SKM-1 (cell line): Measurements from ENCODE around the gene GPC5.

Experiments
- DNase-seq: peaks from one replicate; lab custom pipeline; 2025; ENCODE audit not compliant: unreplicated experiment; lab: John Stamatoyannopoulos, UW

GPC5 gene

DNA sequence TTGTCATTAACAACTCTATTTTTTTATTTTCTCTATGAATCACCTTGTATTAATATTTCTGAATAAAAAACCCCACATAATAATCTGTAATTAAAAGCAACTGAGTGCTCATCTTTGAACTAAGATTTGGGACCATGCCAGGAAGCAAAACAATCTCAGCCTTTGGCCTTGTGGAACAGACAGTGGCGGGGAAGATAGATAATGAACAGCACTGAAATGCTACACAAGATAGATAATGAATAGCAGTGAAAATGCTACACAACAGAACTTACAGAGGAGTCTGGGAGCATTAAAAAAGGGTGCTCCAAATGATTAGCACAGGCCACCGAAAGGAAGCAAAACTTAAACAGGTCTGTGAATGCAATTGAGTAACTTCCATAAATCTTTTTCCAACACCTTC, 134.9 kb downstream of the GPC5 start:
- no peak for DNase-seq

DNA sequence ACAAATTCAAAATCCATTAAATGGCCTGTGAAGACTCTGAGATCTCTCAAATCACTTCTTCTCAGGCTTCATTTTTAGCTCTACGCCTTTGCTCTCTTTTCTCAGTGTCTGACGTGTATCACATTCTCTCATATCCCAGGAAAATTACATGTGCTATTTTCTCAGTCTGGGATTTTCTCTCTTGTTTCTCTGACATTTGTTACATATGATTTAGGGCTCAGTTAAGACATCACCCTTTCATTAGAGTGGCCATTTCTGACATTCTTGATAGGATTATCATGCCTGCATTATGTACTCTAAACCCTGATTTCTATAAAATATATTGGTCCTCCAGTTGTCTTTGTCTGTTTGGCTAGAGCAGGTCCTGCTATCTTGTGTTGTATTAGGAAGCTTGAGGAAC, 136.6 kb downstream of the GPC5 start:
- no peak for DNase-seq

- DNase-seq: no peak
Observed at GRCh38 chr13:91537376-91537775, 139.0 kb downstream of the GPC5 start.

DNA sequence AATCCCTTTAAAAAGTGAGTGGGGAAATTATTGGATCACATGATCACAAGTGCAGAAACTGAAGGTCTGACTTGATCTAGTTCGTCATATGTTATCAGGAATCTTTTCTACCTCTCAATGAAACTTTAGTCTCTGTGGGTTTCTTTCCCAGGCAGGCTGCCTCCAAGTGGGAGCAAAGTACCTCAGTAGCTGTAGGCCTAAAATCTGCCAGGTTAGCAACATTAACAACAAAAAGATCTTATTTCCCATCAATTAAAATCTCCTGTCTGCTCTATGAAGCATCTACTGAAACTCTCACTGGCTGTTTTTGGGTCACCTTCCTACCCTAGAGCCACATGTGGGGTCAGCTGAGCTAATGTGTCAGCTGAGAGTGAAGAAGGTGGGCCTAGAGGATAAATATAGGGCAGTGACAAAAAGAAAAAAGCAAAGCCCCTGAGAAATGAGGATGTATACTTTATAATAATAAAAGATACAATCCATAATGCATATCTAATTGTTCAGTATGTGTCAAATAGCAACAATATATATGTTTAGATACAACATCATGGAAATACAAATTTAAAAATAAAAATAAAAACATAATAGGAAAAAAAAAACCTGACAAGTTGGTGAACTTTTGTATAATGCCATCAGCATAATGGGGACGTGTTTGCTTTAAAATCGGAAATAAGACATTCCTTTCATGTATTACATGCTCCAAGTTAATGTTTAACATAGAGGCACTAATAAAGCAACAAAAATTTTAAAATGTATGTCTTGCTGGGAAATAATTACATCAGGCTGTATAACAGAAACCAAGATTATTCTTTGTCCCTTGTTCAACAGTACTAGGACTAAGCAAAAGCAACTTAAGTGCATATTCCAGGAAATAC, 141.1 kb downstream of the GPC5 start:
- DNase-seq: no peak

DNA sequence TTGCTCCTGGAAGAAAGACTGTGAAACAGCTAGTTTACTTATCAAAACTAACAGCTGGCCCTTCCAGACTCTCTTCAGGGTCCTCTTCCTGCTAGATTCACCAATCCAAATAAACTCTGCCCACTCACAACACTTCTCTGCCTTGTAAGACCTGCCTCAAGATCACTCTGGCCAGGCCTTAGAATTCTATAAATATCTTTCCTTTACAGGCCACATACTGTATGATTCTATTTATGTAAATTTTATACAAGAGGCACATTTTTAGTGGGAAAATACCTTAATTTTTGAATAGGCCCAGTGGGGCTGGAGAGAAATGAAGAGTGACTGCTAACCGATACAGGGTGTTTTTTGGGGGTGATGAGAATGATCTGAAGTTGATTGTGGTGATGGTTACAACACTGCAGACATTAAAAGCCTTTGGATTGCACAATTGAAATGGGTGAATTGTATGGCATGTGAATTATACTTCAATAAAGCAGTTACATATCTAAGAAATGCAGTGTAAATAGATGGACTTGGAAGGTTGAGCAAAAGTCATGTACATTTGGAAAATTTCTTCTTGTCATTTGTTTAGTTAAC, 141.8 kb downstream of the GPC5 start:
- no peak for DNase-seq

- DNase-seq: peak; percentile 1
Observed at GRCh38 chr13:91544723-91545122, 146.3 kb downstream of the GPC5 start.

- DNase-seq: peak; percentile 36
Observed at GRCh38 chr13:91546900-91547299, 148.5 kb downstream of the GPC5 start.

- no peak for DNase-seq
Observed at GRCh38 chr13:91553584-91553983, 155.2 kb downstream of the GPC5 start.

DNA sequence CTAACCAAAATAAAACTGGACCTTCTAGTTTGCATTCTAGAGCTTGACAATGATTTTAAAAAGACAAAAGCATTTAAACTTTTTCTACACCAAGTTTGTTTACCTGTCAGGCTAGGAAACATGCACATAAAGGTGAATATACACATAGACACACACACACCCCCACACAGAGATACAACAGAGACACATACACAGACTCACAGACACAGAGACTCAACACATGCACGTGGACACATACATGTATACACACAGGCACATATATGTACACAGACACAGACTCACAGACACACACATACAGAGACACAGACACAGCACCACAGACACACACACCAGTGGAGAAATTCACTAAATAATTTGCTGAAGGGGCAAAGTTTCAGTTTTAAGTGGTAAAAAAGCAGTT, 155.7 kb downstream of the GPC5 start:
- DNase-seq: no peak

DNA sequence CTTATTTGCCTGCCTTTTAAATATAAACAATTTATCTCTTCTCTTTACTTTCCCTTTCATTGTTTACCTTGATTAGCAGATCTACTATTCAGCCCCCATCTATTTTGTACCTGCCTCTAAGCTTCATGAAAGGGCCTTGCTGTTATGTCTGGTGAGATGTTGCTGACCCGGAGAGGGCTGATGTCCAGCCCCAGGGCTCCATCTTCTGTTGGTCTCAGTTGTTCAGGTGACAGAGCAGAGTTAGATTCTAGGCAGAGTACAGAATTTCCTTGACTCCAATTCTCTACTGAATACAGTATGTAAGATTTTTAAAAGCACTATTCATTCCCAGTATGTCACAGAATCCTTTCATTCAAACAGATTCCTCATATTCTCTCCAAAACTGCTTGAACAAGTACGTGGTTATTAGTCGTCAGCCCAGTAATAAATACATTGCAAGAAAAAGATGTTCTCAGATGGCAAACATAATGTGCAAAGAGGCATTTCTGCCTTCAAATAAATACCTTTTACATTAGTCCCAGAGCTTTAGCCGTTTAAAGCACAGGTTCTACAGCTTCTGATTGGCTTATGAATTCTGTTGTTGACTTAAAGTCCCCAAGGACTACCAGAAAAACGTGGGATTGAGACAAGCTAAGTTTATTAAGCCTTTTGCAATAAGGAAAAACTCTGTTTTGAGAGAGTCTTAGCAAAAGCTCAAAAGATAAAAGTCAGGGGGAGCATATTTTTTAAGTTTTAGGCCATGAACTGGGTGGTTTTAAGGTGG, 159.1 kb downstream of the GPC5 start:
- no peak for DNase-seq

GRCh38 chr13:91563799-91564198, 165.4 kb downstream of the GPC5 start:
- DNase-seq: no peak

DNA sequence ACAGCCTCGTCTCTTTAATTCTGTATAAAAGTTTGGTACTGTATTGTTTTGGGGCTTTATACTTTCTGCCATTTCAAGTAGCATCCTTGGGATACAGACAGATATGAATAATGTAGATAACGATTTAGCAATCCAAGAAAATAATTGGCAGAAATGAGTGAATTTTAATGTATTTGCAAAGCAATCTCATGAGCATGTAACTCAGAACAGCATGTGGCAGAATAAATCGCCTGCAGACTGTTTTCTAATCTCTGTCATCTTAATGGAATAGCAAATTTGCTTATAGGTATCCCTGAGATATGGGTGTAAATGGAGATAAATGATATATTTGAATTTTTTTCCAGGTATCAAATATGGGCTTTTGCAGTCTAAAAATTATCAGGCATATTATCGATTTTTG, 166.0 kb downstream of the GPC5 start:
- no peak for DNase-seq

DNA sequence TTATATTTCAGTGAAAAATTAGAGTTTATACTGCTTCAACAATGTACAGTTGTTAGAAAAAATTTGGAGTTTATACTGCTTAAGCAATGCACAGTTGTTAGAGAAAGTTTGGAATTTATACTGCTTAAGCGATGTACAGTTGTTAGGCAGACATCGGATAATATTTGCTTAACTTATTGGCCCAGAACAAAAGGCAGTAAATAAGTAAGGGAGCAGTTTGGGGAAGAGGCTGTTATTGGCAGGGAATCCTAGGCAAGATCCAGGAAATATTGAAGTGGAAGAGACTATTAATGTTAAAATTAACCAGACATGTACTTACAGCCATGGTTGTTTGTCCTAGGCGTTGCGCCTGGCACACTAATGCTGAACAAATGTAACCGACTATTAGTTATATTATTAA, 166.9 kb downstream of the GPC5 start:
- DNase-seq: no peak

DNA sequence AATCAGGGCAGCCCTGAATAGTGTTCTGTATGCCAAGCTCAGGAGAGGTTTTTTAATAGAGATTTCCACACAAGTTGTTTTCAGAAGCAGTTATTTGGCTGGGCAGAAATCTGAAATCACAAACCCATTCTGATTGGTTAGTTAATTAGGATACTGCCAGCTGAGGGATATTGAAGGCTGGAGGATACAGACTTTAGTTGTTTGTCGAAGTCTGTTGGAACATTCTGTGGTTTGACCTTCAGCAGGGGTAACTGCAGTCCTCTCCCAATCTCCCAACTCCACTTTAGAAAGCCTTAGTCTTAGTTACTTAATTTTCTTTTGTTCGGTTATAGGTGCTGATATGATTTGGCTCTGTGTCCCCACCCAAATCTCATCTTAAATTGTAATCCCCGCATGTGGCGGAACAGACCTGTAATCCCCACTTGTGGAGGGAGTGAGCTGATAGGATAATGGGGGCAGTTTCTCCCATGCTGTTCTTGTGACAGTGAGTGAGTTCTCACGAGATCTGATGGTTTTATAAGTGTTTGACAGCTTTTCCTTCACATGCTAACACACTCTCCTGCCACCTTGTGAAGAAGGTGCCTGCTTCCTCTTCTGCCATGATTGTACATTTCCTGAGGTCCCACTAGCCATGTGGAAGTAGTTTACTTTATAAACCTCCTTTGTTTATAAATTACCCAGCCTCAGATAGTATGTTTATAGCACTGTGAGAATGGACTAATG, 169.2 kb downstream of the GPC5 start:
- no peak for DNase-seq

- no peak for DNase-seq
Observed at GRCh38 chr13:91571681-91572080, 173.3 kb downstream of the GPC5 start.

DNA sequence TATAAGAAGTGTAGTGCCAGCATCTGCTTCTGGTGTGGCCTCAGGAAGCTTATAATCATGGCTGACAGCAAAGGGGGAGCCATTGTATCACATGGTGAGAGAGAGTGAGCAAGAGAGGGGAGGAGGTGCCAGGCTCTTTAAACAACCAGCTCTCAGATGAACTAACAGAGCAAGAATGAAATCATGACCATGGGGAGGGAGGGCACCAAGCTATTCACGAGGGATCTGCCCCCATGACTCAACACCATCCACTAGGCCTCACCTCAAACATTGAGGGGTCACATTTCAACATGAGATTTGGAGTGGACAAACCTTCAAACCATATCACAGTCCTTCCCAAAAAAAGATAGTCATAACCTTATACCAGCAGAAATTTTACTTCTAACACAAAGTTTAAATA, 174.0 kb downstream of the GPC5 start:
- DNase-seq: no peak

- no peak for DNase-seq
Observed at GRCh38 chr13:91572944-91573598, 174.7 kb downstream of the GPC5 start.

DNA sequence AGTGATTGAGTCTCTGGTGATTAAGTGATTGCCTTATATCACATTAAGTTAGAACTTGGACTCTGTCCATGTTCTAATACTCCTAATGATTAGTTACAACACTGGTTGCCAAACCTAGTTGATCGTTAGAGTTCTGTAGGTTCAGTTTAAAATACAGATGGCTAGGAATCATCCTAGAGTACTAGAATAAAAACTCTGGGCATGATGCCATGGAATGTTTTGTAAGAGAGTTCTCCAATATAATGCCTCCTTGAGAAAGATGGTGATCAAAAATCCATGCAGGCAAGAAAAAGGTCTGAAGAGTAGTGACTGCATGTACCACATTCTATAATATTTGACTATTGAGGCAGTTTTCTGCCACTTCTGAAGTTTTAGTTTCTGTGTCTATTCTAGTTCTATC, 176.3 kb downstream of the GPC5 start:
- no peak for DNase-seq

DNA sequence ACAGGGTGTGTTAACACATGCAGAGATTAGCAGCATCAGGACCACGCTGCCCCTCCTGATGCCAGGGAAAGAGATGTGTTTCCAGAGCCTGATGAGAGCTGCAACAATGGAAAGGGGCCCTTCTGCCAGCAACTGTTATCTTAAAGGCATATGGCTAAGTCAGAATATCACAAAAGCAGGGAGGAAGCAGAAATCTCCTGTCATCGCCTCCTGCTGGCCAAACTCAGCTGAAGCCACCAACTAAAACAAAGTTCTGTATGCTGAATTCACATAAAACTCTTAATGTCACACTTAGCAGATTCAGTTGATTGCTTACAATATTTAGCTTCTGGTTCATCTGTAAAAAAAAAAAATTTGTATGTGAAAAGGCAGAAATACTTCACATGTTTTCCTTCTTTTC, 178.2 kb downstream of the GPC5 start:
- DNase-seq: no peak

DNA sequence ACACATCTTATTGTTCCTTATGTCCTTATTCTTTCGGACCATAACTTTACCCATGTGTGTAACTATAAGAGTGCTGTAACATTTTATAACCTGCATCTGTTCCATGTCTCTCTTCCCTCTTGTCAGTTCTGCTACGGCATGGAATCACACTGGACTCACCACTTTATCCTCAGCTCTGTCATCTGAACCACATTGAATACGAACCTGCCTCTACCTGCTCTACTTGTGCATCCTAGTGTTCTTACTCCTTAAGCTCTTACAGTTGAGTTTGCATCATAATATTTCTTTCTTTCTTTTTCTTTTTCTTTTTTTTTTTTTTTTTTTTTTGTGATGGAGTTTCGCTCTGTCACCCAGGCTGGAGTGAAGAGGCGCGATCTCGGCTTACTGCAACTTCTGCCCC, 180.9 kb downstream of the GPC5 start:
- DNase-seq: no peak

- DNase-seq: no peak
Observed at GRCh38 chr13:91580749-91581148, 182.3 kb downstream of the GPC5 start.
